ENCODE results near the gene MVB12B.

DNA sequence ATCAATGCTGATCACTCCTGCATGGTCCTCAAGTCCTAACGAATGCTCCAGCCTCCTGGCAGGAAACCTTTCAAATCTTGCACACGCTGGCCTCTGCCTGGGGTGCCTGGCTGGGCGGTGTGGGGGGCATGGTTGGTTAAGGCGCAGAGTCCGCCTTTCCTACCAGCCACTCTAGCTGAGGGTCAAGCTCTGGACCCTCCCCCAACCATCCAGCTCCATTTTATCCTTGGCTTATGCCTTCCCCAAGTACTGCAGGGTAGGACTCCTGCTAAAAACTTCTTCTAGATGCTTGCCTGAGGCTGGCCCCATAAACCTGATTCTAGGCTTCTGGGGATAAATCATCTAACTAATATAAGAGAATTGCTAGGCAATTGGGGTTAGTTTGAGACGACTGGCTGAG, 808 bp upstream of the MVB12B start:
- TF ChIP-seq CTCF (IDR thresholded peaks at IDR 0.05; ENCODE audit: low read depth, low read length) (no peak), MAX (IDR thresholded peaks at IDR 0.05; ENCODE audit: low read depth, low read length) (no peak), POLR2A (IDR thresholded peaks at IDR 0.05; ENCODE audit: extremely low read depth, insufficient read length) (no peak)
